B cell (primary cell): ENCODE measurements around the gene SHISA8.

Experiments used
- EZH2 ChIP-seq: IDR thresholded peaks from 2 replicates; pipeline ENCODE4 v1.6.1; 2012; ENCODE audit warnings: borderline replicate concordance, low read depth, mild to moderate bottlenecking, moderate library complexity, low read length; ENCODE audit not compliant: insufficient read depth, poor library complexity, severe bottlenecking
- TF ChIP-seq, protein P1 (sequence below): fragments of 200-600 bp; IDR thresholded peaks from one replicate; pipeline ENCODE4 v1.8.0; 2022; ENCODE audit warnings: antibody characterized with exemption, mild to moderate bottlenecking

DNA sequence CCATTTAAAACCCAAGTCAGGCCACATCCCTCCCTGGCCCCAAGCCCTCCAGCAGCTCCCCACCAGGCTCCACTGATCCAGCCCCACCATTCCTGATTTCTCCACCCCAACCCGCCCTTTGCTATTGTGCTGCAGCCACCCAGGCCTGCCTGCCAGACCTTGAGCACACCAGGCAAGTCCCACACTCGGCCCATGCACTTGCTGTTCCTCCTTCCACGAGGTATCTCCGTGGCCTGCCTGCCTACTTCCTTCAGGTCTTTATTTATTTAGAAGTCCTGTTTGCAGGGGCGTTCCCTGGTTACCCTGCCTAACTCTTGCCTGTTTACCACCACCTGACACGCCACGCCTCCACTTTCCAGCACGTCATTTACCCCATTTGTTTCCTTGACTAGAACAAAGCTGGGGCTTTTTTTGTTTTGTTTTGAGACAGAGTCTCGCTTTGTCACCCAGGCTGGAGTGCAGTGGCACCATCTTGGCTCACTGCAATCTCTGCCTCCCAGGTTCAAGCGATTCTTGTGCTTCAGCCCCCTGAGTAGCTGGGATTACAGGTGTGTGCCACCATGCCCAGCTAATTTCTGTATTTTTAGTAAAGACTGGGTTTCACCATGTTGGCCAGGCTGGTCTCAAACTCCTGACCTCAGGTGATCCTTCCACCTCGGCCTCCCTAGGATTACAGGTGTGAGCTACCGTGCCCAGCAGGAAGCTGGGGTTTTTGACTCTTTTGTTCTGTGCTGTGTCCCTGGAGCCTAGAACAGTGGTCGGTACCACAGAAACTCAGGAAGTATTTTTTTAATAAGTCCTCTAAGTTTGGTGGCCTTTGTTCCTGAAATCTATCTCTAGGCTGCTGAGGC is 25.3 kb upstream of the SHISA8 start:
- TF ChIP-seq, protein P1, sequence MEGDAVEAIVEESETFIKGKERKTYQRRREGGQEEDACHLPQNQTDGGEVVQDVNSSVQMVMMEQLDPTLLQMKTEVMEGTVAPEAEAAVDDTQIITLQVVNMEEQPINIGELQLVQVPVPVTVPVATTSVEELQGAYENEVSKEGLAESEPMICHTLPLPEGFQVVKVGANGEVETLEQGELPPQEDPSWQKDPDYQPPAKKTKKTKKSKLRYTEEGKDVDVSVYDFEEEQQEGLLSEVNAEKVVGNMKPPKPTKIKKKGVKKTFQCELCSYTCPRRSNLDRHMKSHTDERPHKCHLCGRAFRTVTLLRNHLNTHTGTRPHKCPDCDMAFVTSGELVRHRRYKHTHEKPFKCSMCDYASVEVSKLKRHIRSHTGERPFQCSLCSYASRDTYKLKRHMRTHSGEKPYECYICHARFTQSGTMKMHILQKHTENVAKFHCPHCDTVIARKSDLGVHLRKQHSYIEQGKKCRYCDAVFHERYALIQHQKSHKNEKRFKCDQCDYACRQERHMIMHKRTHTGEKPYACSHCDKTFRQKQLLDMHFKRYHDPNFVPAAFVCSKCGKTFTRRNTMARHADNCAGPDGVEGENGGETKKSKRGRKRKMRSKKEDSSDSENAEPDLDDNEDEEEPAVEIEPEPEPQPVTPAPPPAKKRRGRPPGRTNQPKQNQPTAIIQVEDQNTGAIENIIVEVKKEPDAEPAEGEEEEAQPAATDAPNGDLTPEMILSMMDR = no peak
- no peak for TF ChIP-seq EZH2
